Skeletal muscle tissue (tissue), 4 donors: ENCODE measurements around the gene ZNF79. TPM values are rescaled to one million over a fixed set of nuclear protein-coding genes. Genes with fewer than 3 reads are reported as not detected.

Experiments
- H3K27ac ChIP-seq: one replicate; pipeline ENCODE4 v1.7.0; 2013; ENCODE audit warnings: mild to moderate bottlenecking, low read depth, low read length, inconsistent platforms
- H3K27me3 ChIP-seq, 3 donors: one replicate each; pipeline ENCODE4 v1.7.0; 2013; ENCODE audit warnings: low read length in 3 of 3; ENCODE audit not compliant: control insufficient read depth in 3 of 3, insufficient read depth in 3 of 3
- H3K36me3 ChIP-seq, 3 donors: one replicate each; pipeline ENCODE4 v1.7.0; 2013; ENCODE audit warnings: low read length in 3 of 3; ENCODE audit not compliant: control insufficient read depth in 3 of 3, insufficient read depth in 3 of 3
- H3K4me1 ChIP-seq, 3 donors: one replicate each; pipeline ENCODE4 v1.7.0; 2013; ENCODE audit warnings: low read length in 3 of 3, mild to moderate bottlenecking in 3 of 3; ENCODE audit not compliant: control insufficient read depth in 3 of 3, insufficient read depth in 3 of 3
- H3K4me3 ChIP-seq, 3 donors: one replicate each; pipeline ENCODE4 v1.7.0; 2013; ENCODE audit warnings: low read length in 3 of 3
- H3K9ac ChIP-seq, 3 donors: one replicate each; pipeline ENCODE4 v1.7.0; 2013; ENCODE audit warnings: low read length in 3 of 3, mild to moderate bottlenecking in 3 of 3, moderate library complexity in 2 of 3, low read depth in 1 of 3
- H3K9me3 ChIP-seq, 3 donors: one replicate each; pipeline ENCODE4 v1.7.0; 2013; ENCODE audit warnings: low read length in 3 of 3; ENCODE audit not compliant: control insufficient read depth in 3 of 3
- total RNA-seq: library from RNA; depleted of rRNA; stranded (reverse); fragments of >200 nt; gene quantifications from one replicate; pipeline ENCODE4 v1.2.3, GENCODE V29; 2014
- donor health status: Osteomylitis.

The ZNF79 gene
- total RNA-seq, 1 donor from 2014 or later = 9.9 TPM

- Histone ChIP-seq H3K4me3 (no peak overlapping the region), H3K27ac (no peak overlapping the region), H3K9me3 (no peaks in the 10 kb centered on the region), H3K36me3 (peaks cover 24 to 39% (median 31%) of the 10 kb centered on the region in 3 donors), H3K9ac (peak overlapping the region in 1 of 3 donors; percentile 16), H3K4me1 (peaks cover 0 to 8% (median 3%) of the 10 kb centered on the region in 3 donors), H3K27me3 (no peaks in the 10 kb centered on the region)
Measured at GRCh38 chr9:127406799-127407491, 17.2 kb upstream of the ZNF79 start.

- H3K27ac ChIP-seq = no peak overlapping the region
Measured at GRCh38 chr9:127407492-127407843, 16.7 kb upstream of the ZNF79 start.

GRCh38 chr9:127411122-127411521, 13.1 kb upstream of the ZNF79 start:
- Histone ChIP-seq H3K9ac (no peak overlapping the region), H3K4me1 (no peaks in the 10 kb centered on the region), H3K36me3 (peaks cover 3 to 11% (median 6%) of the 10 kb centered on the region in 3 donors), H3K27ac (no peak overlapping the region), H3K27me3 (no peaks in the 10 kb centered on the region), H3K9me3 (no peaks in the 10 kb centered on the region), H3K4me3 (no peak overlapping the region)

More at GRCh38 chr9:127407492-127407843, 16.7 kb upstream of the ZNF79 start:
- Histone ChIP-seq H3K4me3 (no peak overlapping the region), H3K27me3 (no peaks in the 10 kb centered on the region), H3K36me3 (peaks cover 20 to 33% (median 31%) of the 10 kb centered on the region in 3 donors), H3K4me1 (peaks cover 0 to 8% (median 3%) of the 10 kb centered on the region in 3 donors), H3K9me3 (no peaks in the 10 kb centered on the region), H3K9ac (peak overlapping the region in 1 of 3 donors; percentile 16)

GRCh38 chr9:127415141-127415540, 9.0 kb upstream of the ZNF79 start:
- Histone ChIP-seq H3K27me3 (no peaks in the 10 kb centered on the region), H3K4me3 (no peak overlapping the region), H3K27ac (no peak overlapping the region), H3K9ac (no peak overlapping the region), H3K9me3 (no peaks in the 10 kb centered on the region), H3K4me1 (peaks cover 9 to 14% (median 13%) of the 10 kb centered on the region in 3 donors), H3K36me3 (no peaks in the 10 kb centered on the region)

- no peaks in the 10 kb centered on the region for H3K9me3 ChIP-seq
Measured at GRCh38 chr9:127415657-127416056, 8.5 kb upstream of the ZNF79 start.

GRCh38 chr9:127417131-127418036, 6.8 kb upstream of the ZNF79 start:
- Histone ChIP-seq H3K27ac (no peak overlapping the region), H3K9ac (peak overlapping the region in 1 of 3 donors; percentile 51), H3K36me3 (no peaks in the 10 kb centered on the region), H3K4me1 (peaks cover 13 to 24% (median 14%) of the 10 kb centered on the region in 3 donors), H3K27me3 (no peaks in the 10 kb centered on the region), H3K4me3 (no peak overlapping the region), H3K9me3 (no peaks in the 10 kb centered on the region)

More at GRCh38 chr9:127415657-127416056, 8.5 kb upstream of the ZNF79 start:
- H3K4me1 ChIP-seq = peaks cover 9 to 14% (median 13%) of the 10 kb centered on the region in 3 donors
- H3K9ac ChIP-seq = no peak overlapping the region
- H3K27ac ChIP-seq = no peak overlapping the region
- no peaks in the 10 kb centered on the region for H3K27me3 ChIP-seq
- H3K36me3 ChIP-seq = no peaks in the 10 kb centered on the region
- no peak overlapping the region for H3K4me3 ChIP-seq

- H3K9me3 ChIP-seq = no peaks in the 10 kb centered on the region
- no peaks in the 10 kb centered on the region for H3K27me3 ChIP-seq
- no peak overlapping the region for H3K4me3 ChIP-seq
- H3K36me3 ChIP-seq = no peaks in the 10 kb centered on the region
- peaks cover 13 to 31% (median 20%) of the 10 kb centered on the region in 3 donors for H3K4me1 ChIP-seq
- peak overlapping the region in 1 of 3 donors; percentile 51 for H3K9ac ChIP-seq
- no peak overlapping the region for H3K27ac ChIP-seq
Measured at GRCh38 chr9:127418037-127418471, 6.1 kb upstream of the ZNF79 start.

- H3K9me3 ChIP-seq = no peaks in the 10 kb centered on the region
- H3K9ac ChIP-seq = peak overlapping the region in 1 of 3 donors; percentile 95
- peak overlapping the region in 1 of 3 donors; percentile 97 for H3K4me3 ChIP-seq
- peaks cover 13 to 39% (median 23%) of the 10 kb centered on the region in 3 donors for H3K4me1 ChIP-seq
- H3K27ac ChIP-seq = no peak overlapping the region
- H3K27me3 ChIP-seq = no peaks in the 10 kb centered on the region
- no peaks in the 10 kb centered on the region for H3K36me3 ChIP-seq
Measured at GRCh38 chr9:127419348-127419747, 4.8 kb upstream of the ZNF79 start.

GRCh38 chr9:127421057-127421456, 3.1 kb upstream of the ZNF79 start:
- H3K4me1 ChIP-seq = peaks cover 26 to 54% (median 32%) of the 10 kb centered on the region in 3 donors
- H3K4me3 ChIP-seq = no peak overlapping the region
- H3K9me3 ChIP-seq = no peaks in the 10 kb centered on the region
- H3K27me3 ChIP-seq = no peaks in the 10 kb centered on the region
- H3K9ac ChIP-seq = peak overlapping the region in 1 of 3 donors; percentile 25
- H3K36me3 ChIP-seq = no peaks in the 10 kb centered on the region
- no peak overlapping the region for H3K27ac ChIP-seq
